Transverse colon (tissue), 4 donors: ENCODE results near the gene DICER1.

Source experiments
- EP300 ChIP-seq: sonication (generic); formaldehyde crosslinking; IDR thresholded peaks from one replicate; pipeline ENCODE4 v1.6.1; 2017; ENCODE audit warnings: antibody characterized with exemption, low read depth
- POLR2A ChIP-seq: fragments of 450-650 bp; IDR thresholded peaks from one replicate; pipeline ENCODE4 v1.6.1; 2016; ENCODE audit warnings: antibody characterized with exemption, mild to moderate bottlenecking, moderate library complexity
- POLR2AphosphoS5 ChIP-seq, 3 donors: sonication (generic); formaldehyde crosslinking; IDR thresholded peaks; one replicate each; pipeline ENCODE4 v1.6.1; 2016; ENCODE audit warnings: antibody characterized with exemption in 3 of 3
- TF ChIP-seq, protein P1 (sequence below), 5 experiments: fragments of 200-600 bp in 3 of 5; fragments of 450-650 bp in 2 of 5; sonication (generic) in 3 of 5; IDR thresholded peaks; 1 replicate in 2 of 5; 2 replicates in 3 of 5; pipeline ENCODE4 v1.5.1; 2016 to 2017; ENCODE audit warnings: antibody characterized with exemption in 5 of 5, inconsistent platforms in 3 of 5, mild to moderate bottlenecking in 2 of 5, moderate library complexity in 1 of 5

DNA sequence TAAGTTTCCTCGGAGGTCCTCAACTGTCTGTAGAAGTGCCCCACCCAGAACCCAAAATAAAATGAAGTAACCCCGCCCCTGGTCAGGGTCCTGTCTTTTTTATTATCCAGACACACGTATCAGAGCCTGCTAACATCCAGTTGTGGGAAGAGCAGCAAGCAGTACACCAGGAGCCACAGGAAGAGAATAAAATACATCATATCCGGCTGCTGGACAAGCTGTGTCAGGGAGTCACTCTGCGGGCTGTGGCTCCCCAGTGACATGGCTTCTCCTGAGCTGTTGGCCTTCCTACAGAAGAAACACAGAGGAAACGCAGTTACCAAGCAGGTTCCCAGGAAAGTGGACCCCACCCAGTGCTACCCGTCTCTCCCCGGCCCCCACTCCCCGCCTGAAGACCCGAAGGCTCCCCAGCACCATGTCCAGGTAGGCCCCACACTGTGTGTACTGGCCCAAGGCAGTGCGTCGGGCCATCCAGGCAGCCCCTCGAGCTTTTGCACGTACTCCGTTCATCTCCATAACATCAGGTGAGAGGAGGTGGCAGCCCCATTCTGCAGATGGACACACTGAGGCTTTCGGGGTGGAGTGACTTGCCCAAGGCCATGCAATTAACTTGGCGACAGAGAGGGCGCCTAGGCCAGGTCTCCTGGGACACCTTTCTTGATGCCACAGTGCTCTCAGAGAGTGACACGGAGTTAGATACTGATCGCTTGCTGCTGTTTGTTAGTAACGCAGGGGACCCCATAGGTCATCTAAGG lies 34.3 kb upstream of the DICER1 start:
- TF ChIP-seq, protein P1, sequence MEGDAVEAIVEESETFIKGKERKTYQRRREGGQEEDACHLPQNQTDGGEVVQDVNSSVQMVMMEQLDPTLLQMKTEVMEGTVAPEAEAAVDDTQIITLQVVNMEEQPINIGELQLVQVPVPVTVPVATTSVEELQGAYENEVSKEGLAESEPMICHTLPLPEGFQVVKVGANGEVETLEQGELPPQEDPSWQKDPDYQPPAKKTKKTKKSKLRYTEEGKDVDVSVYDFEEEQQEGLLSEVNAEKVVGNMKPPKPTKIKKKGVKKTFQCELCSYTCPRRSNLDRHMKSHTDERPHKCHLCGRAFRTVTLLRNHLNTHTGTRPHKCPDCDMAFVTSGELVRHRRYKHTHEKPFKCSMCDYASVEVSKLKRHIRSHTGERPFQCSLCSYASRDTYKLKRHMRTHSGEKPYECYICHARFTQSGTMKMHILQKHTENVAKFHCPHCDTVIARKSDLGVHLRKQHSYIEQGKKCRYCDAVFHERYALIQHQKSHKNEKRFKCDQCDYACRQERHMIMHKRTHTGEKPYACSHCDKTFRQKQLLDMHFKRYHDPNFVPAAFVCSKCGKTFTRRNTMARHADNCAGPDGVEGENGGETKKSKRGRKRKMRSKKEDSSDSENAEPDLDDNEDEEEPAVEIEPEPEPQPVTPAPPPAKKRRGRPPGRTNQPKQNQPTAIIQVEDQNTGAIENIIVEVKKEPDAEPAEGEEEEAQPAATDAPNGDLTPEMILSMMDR (IDR thresholded peaks at IDR 0.05): no peak
- TF ChIP-seq POLR2AphosphoS5 (IDR thresholded peaks at IDR 0.05): no peak
- TF ChIP-seq EP300: no peak
- no peak for TF ChIP-seq POLR2A
